Measurements from ENCODE around the gene ZNF496.

DNA sequence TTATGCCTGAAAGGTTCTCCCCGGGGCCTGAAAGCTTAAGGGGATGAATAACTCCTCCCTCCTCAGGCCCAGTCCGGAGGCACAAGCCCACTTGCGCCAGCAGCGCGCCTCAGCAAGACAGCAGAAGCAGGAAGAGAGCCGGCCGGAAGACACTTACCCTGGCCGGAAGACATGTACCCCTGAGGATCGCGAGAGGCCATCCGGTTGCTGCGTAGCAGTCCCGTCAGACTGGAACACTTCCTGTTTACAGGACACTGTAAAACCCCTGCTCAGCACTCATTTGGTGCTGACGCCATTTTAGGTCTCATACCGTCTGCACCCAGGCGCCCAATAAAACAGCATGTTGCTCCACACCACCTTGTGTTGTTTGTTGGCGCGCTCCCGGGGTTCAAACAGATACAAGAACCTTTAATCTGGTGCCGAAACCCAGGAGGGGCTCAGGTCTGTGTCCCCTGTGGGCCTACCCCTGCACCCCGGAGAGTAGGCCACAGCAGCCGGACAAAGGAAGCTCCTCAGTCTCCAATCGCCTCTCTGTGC, 45.5 kb downstream of the ZNF496 start:
- TF ChIP-seq TEAD4 (IDR thresholded peaks at IDR 0.05) (no peak), TAF1 (IDR thresholded peaks at IDR 0.05; ENCODE audit: low read depth) (no peak)

Measured in Ishikawa (cell line).